Thoracic aorta (tissue), 2 donors: ENCODE results near the gene MYOZ2. TPM values are rescaled to one million over a fixed set of nuclear protein-coding genes. Genes with fewer than 3 reads are reported as not detected.

Experiments
- ATAC-seq: fragments of 150-250 bp; one replicate; pipeline ENCODE4 v1.8.0; 2017; ENCODE audit warnings: low read depth; ENCODE audit not compliant: insufficient number of reproducible peaks, low FRiP score
- DNase-seq: peaks from one replicate; pipeline ENCODE4 v3.0.0-alpha.2; 2020; ENCODE audit warnings: low spot score
- H3K27ac ChIP-seq, 2 donors: fragments of 200-600 bp; sonication (generic); 1 replicate in 1 of 2; 2 replicates in 1 of 2; pipeline ENCODE4 v1.5.1; 2016; ENCODE audit warnings: mild to moderate bottlenecking in 2 of 2, moderate library complexity in 2 of 2
- H3K27me3 ChIP-seq: fragments of 200-600 bp; sonication (generic); replicated peaks from 2 replicates; pipeline ENCODE4 v1.6.0; 2016; ENCODE audit warnings: mild to moderate bottlenecking; ENCODE audit not compliant: insufficient read depth
- H3K36me3 ChIP-seq: fragments of 200-600 bp; sonication (generic); one replicate; pipeline ENCODE4 v1.5.1; 2016
- H3K4me1 ChIP-seq, 2 donors: fragments of 200-600 bp; sonication (generic); 1 replicate in 1 of 2; 2 replicates in 1 of 2; pipeline versions ENCODE4 v1.5.1 to v1.6.0; 2016; ENCODE audit warnings: low read depth in 2 of 2, mild to moderate bottlenecking in 1 of 2; ENCODE audit not compliant: control insufficient read depth in 1 of 2
- H3K4me3 ChIP-seq: fragments of 200-600 bp; sonication (generic); 2 replicates; pipeline ENCODE4 v1.5.1; 2016; ENCODE audit warnings: mild to moderate bottlenecking
- H3K9me3 ChIP-seq: fragments of 200-600 bp; sonication (generic); 2 replicates; pipeline ENCODE4 v1.5.1; 2016
- CTCF ChIP-seq: fragments of 200-600 bp; sonication (generic); IDR thresholded peaks from one replicate; pipeline ENCODE4 v1.5.1; 2019; ENCODE audit warnings: antibody characterized with exemption
- total RNA-seq, 2 donors: library from RNA; depleted of rRNA; stranded (reverse); fragments of >200 nt; gene quantifications; one replicate each; pipeline versions ENCODE4 v1.1.0 to v1.2.3, GENCODE V29; 2016

MYOZ2 gene
- total RNA-seq, 2 donors from 2014 or later: 11.0 to 11.5 TPM

DNA sequence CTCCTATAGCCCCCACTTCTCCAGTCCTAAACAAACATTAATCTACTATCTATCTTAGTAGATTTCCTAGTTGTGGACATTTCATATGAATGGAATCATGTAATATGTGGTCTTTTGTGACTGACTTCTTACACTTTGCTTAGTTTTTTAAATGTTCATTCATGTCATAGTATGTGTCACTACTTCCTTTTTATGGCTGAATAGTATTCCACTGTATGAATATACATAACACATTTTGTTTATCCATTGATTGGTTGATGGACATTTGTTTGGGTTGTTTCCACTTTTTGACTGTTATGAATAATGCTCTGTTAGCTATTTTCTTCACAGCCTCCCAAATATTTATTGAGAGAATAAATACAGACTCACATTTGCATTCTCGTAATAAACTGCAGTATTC is 96.7 kb downstream of the MYOZ2 start:
- ATAC-seq (no peak), DNase-seq (no peak)
- peaks cover 18% of the 10 kb centered on the region for H3K36me3 ChIP-seq
- H3K4me1 ChIP-seq: peaks cover 21 to 33% of the 10 kb centered on the region in 2 donors
- no peak overlapping the region for H3K27ac ChIP-seq
- no peak overlapping the region for H3K4me3 ChIP-seq
- TF ChIP-seq CTCF: no peak
- H3K9me3 ChIP-seq: no peaks in the 10 kb centered on the region
- H3K27me3 ChIP-seq: no peaks in the 10 kb centered on the region

GRCh38 chr4:119233191-119233590 is 97.6 kb downstream of the MYOZ2 start:
- H3K4me3 ChIP-seq: no peak overlapping the region
- peaks cover 15 to 24% of the 10 kb centered on the region in 2 donors for H3K4me1 ChIP-seq
- no peak for DNase-seq
- TF ChIP-seq CTCF: no peak
- H3K9me3 ChIP-seq: no peaks in the 10 kb centered on the region
- peaks cover 18% of the 10 kb centered on the region for H3K36me3 ChIP-seq
- H3K27ac ChIP-seq: peak overlapping the region in 1 of 2 donors; percentile 19
- no peaks in the 10 kb centered on the region for H3K27me3 ChIP-seq
- ATAC-seq: no peak

GRCh38 chr4:119233750-119234149 is 98.1 kb downstream of the MYOZ2 start:
- ATAC-seq: no peak
- H3K9me3 ChIP-seq: no peaks in the 10 kb centered on the region
- peaks cover 13 to 20% of the 10 kb centered on the region in 2 donors for H3K4me1 ChIP-seq
- no peaks in the 10 kb centered on the region for H3K27me3 ChIP-seq
- TF ChIP-seq CTCF: no peak
- H3K36me3 ChIP-seq: peaks cover 18% of the 10 kb centered on the region
- no peak for DNase-seq
- no peak overlapping the region for H3K4me3 ChIP-seq
- H3K27ac ChIP-seq: peak overlapping the region; percentile 19 to 23

- no peaks in the 10 kb centered on the region for H3K9me3 ChIP-seq
- H3K27me3 ChIP-seq: no peaks in the 10 kb centered on the region
- no peak for ATAC-seq
- no peak for TF ChIP-seq CTCF
- H3K27ac ChIP-seq: no peak overlapping the region
- no peak overlapping the region for H3K4me3 ChIP-seq
- peaks cover 19% of the 10 kb centered on the region for H3K36me3 ChIP-seq
- DNase-seq: no peak
- H3K4me1 ChIP-seq: peaks cover 13 to 39% of the 10 kb centered on the region in 2 donors
Measured at GRCh38 chr4:119237201-119237600, 101.6 kb downstream of the MYOZ2 start.

Other genes with a start within 250 kb of the MYOZ2 start
- gene SYNPO2, start 247.0 kb upstream of the MYOZ2 start, total RNA-seq: 100 to 1,000 TPM; 264 to 313 TPM
- 100 to 1,000 TPM; 112 to 208 TPM for gene USP53, start 76.9 kb downstream of the MYOZ2 start, total RNA-seq
- gene FABP2, start 186.3 kb downstream of the MYOZ2 start, total RNA-seq: not detected